GM15510 (cell line): ENCODE results near the gene GTPBP4.

ENCODE experiments used
- POLR2A ChIP-seq: IDR thresholded peaks from 3 replicates; pipeline ENCODE4 v1.6.1; 2011; ENCODE audit warnings: borderline replicate concordance; ENCODE audit not compliant: insufficient read length; ENCODE audit errors: extremely low read depth

The GTPBP4 gene

GRCh38 chr10:1049425-1049958, 61.3 kb downstream of the GTPBP4 start:
- TF ChIP-seq POLR2A = no peak

- TF ChIP-seq POLR2A = no peak
These were observed 61.9 kb downstream of the GTPBP4 start for GRCh38 chr10:1050145-1050544.

GRCh38 chr10:1050554-1050953, 62.3 kb downstream of the GTPBP4 start:
- TF ChIP-seq POLR2A = no peak

DNA sequence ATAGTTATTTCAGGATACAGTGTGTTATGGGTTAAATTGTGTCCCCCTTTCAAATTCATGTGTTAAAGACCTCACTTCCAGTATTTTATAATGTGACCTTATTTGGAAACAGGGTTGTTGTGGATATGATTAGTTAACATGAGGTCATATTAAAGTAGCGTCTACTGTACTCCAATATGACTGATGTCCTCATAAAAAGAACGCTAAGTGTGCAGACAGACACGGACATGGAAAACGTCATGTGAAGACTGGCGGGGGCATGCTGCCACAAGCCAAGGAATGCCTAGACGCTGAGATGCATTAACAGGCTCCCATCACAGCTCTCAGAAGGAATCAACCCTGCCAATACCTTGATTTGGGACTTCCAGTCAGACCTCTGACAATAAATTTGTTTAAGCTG, 66.5 kb downstream of the GTPBP4 start:
- TF ChIP-seq POLR2A = no peak

- peak; percentile 77 for TF ChIP-seq POLR2A
These were observed 68.3 kb downstream of the GTPBP4 start, which contains the start of gene WDR37 for GRCh38 chr10:1056326-1057105. TSS of gene WDR37 (plus strand) at chr10:1056385. CDS start at chr10:1072156, 15,771 bp downstream.

GRCh38 chr10:1057106-1057657, 68.9 kb downstream of the GTPBP4 start:
- TF ChIP-seq POLR2A = no peak

- no peak for TF ChIP-seq POLR2A
These were observed 69.8 kb downstream of the GTPBP4 start for GRCh38 chr10:1058017-1058416.

GRCh38 chr10:1059902-1060301, 71.7 kb downstream of the GTPBP4 start:
- TF ChIP-seq POLR2A = no peak

GRCh38 chr10:1061930-1062774, 73.9 kb downstream of the GTPBP4 start:
- TF ChIP-seq POLR2A = no peak

- TF ChIP-seq POLR2A = no peak
These were observed 75.1 kb downstream of the GTPBP4 start for GRCh38 chr10:1063232-1063865.

DNA sequence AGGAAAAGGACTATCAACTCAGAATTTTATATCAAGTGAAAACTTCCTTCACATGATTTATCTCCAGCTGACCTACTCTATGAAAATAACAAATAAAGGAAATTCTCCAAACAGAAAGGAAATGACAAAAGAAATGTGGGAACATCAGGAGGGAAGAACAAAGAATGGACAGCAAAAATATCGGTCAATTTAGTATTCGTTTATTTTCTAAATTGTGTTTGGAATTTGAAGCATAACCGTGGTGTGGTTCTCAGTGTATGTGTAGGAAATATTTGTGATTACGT, 76.7 kb downstream of the GTPBP4 start:
- TF ChIP-seq POLR2A = no peak

DNA sequence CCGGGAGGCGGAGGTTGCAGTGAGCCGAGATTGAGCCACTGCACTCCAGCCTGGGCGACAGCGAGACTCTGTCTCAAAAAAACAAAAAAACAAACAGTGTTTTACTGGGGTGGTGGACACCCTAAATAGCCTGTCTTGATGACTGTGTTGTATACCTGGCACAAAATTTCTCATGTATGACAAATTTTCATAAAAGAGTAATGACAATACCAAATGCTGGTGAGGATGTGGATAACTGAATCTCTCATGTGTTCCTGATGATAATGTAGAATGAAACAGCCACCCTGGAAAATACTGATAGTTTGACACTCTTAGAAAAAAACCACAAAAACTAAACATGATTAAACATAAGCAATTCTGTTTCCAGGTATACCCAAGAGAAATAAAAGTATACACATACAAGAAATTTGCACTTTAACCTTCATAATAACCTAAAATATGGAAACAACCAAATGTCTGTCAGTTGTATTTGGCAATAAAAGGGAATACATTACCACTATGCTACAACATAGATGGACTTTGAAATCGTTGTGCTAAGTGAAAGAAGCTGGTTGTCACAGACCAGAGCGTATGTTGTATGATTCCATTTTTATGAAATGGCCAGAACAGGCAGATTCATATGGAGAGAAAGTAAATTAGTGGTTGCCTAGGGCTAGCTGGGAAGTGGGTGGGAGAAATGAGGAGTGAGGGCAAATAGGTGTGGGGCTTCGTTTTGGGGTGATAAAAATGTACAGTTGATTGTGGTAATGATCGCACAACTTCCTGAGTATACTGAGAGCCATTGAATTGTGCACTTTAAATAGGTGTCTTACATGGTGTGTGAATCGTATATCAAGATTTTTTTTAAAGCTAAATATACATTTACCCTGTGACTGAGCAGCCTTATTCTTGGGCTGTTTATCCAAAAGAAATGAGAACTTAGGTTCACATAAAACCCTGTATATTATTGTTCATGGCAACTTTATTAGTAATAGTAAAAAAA, 80.4 kb downstream of the GTPBP4 start:
- no peak for TF ChIP-seq POLR2A
